Smooth muscle cell of the brain vasculature (primary cell): ENCODE measurements around the gene SHFL.

Experiments
- DNase-seq: peaks from one replicate; pipeline ENCODE4 v3.0.0-alpha.2; 2012; ENCODE audit warnings: low read depth, low spot score

The SHFL gene

DNA sequence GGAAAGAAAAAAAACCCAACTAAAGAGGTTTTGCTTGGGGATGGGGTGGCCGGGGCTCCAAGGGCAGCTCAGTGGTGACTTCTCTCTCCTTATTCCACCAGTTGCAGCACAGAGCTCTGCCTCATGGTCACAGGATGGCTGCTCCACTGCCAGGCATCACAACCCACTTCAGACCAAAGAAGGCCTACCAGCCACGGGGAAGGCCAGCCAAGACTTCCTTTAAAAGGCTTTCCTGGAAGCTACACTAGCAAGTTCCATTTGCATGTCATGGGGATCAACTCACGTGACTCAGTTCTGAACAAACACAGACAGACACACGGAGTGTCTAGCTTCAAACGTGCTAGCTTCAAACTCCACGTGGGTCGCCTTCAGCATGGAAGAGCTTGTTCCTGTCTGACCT is 46.8 kb downstream of the SHFL start:
- no peak for DNase-seq

DNA sequence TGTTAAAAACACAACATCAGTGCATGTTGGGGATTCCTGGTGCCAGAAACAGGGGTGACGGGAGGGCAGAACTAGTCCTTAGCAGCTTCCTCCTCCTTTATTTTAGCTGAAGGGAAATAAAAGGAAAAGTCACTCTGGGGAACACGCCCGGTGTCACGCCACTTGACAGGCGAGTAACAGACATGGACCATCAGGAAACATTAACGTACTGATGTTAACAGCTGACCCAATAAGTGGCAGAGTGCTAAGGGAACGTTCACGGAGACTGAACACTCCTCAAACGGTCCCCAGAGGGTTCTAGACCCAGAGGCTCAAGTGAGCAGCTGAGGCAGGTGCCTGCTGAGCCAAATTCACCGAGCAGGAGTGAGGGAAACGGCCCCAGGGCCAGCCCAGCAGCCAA is 47.5 kb downstream of the SHFL start:
- no peak for DNase-seq

DNA sequence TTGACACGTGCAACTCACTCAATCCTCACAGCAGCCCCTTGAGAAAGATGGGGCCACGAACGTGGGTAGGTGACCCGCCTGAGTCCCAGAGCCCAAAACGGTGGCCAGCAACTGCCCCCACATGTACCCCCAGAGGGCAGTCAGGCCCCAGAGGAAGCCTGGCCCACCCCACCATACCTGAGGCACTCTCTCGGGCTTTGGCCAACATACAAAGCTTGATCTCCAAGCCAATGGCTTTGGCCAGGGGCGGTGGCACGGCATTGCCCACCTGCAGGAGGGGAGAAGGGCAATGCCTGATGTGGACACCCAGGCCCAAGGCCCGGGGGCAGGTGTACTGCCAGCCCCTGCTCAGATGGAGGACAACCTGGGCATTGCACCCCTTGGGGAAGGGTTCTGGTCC is 47.9 kb downstream of the SHFL start:
- DNase-seq = no peak

DNA sequence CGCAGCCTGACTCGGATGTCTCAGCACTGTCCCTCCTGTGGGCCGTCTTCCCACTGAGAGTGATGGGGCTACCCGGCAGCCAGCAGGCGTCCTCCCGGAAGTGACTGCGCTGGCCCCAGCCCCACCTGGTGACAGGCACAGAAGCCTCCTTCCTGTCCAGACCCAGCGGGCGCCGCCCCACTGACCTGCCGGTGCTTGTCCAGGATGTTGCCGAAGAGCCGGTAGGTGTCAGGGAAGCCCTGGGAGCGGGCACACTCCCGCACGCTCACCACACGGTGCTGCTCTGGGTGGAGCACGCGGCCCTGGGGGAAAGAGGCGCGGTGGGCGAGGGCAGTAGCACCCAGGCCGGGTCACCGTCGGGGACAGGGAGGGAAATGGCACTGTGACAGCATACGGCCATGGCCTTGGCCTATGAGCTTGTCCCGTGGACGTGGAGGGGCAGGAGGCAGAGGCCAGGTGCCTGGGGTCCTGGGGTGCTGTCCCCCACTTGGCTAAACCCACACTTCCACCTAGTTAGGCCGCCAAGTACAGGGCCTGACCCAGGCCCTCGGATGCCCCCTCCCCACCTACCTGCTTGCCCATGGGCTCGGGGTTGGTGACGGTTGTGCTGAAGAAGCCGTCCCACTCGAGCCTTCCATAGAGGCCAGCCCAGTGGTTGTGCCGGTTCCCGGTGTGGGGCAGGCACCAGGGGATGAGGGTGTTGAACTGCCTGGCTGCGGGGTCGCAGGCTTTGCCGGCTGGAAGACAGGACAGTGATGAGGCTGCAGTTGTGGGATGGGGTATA is 49.6 kb downstream of the SHFL start:
- DNase-seq = no peak

DNA sequence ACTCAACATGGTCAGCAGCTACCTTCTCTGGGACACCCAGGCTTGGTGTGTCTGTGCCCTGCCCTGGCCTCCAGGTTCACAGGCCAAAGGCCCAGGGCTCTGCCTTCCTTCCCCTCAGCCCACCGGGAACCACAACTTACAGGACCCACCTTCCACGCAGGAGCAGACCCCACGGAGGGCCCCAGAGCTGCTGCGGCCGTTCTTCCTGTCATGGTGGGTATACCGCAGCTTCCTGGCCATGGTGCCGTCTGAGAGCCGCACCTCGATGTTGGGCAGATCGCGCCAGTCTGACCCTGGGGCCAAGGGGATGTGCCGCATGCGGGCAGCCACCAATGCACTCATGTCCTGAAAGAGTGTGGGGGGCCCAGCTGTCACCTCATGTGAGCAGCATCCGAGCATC is 50.8 kb downstream of the SHFL start:
- no peak for DNase-seq

DNA sequence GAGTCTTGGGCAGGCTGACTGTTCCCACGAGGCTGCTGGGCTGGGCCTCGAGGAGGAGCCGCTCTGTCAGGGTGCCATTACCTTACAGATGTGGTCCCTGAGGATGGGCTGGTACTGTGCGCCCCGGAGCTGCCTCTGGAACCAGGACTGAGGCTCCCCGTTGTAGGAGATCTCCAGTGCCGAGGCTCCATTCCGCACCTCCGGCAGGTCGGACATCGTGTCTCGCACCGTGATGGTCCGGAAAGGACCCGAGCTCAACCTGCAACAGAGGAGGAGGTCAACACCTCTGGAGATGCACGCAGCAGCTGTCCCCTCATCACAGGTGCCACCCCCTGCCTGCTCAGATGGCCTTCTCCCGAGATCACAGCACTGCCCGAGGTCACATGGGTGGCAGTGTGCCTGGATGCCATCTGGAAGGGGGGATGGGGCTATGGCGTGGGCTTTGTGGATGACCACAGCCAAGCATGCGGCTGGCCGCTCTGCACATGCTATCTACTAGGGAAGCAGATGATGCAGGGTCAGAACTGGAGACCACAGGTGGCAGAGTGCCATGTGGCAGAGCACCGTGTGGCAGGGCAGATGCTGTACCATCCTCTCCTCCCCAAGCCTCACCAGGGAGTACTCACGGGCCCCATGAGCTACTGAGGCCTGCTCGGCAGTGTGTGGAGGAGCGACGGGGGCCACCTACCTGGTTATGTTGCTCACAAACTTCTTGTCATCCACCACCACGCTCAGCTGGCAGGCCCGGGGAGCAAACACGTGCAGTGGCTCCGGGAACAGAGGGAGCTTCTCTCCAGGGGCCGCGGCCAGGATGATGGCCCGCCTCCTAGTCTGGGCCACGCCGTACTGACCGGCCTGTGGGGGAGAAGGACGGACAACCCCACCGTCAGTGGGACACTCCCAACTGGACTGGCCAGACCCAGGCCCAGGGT is 51.9 kb downstream of the SHFL start:
- DNase-seq = no peak

DNA sequence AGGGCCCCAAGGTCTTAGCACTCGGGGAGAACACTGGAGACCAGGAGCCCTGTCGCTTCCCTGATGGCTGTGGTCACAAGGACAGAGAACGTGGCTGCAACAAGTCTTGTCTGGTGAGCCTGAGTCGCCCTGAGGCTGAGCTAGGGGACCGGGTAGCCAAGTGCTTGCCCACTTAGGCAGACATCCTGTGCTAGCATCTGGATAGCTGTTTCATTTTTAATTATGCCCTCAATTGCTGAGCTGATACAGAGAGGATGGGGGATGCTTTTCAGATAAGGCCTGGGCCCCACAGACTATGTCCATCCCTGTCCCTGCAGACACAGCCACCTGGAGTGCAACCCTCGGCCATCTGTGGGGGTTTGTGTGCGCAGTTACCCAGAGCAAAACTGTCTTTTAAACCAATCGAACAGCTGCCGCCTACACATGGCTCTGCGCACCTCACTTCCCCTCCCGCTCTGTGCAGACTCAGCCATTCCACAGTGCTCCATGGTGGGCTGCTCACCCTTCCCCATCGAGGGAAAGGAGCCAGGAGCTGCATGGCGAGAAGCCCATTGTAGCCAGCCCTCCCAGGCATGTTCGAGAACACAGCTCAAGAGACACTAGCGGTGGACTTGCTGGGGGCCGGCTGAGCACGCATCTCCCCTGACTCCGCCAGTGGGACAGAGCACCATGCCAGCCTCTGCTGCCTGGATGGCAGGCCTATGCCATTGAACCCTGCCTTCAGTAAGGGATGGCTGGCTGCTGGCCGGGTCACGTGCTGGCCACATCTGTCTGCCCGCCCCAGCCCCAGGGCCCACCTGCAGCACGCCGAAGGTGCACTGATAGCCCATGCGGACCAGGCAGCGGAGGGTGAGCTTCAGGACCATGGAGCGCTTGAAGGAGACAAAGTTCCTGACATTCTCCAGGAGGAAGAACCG is 53.0 kb downstream of the SHFL start:
- no peak for DNase-seq

DNA sequence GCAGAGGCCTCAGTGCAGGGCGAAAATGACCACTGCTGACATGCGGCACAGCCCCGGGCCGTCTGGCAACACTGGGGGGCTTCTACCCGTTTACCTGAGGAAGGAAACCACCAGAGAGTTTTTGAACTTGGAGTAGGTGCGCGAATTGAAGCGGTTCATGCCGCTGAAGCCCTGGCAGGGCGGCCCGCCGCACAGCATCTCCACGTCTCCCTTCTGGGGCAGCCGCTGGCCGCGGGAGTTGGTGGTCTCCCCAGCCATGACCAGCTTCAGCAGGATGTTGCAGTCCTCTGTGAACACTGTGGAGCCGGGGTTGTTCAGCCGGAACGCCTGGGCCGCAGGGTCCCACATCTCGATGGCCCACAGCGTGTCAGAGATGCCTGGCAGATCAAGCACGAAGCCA is 53.8 kb downstream of the SHFL start:
- DNase-seq = no peak

DNA sequence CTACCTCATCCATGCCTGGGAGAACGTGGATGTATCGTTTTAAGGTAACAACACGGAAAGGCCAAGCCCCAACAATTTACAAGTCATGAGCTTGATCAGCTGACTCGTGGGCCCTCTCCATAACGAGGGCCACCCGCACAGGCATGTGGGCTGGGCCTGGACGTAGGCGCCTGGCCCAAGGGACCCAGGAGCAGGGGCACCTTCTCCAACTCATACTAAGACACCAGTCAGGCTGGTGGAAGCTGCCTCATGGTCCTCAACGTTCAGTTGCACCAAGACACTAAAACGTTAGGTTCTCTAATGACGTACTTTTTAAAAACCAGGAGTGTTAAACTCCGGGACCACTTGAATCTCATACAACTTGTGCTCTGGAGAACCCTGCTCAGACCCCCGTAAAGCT is 55.4 kb downstream of the SHFL start:
- no peak for DNase-seq

DNA sequence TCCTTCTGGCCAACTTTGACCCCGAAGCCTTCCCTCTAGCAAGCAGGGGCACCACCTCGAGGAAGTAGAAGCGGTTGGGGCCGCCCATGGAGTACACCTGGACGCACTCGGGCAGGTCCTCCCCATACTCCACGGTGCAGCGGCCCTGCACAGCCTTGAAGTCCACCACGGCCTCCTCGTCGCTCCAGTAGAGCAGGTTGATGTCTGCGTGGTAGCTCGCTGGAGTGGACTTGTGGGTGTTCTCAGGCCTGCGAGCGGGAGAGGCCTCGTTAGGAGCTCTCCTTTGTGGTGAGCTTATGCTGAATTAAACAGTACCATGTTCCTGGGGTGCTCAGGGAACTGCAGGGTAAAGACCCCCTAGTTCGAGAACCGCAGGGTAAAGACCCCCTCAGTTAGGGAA is 55.9 kb downstream of the SHFL start:
- DNase-seq = no peak
